PC-3 (cell line): Measurements from ENCODE around the gene VPS13C. TPM values are rescaled to one million over a fixed set of nuclear protein-coding genes. Genes with fewer than 3 reads are reported as not detected.
A peak's percentile ranks its signal among the peaks of the same experiment; 100 is the strongest.

ENCODE experiments used
- ATAC-seq: fragments of 200-7000 bp; cut with Tn5 transposase; 2 replicates; pipeline ENCODE4 v1.9.1; 2020; ENCODE audit warnings: mild to moderate bottlenecking, moderate library complexity
- BruUV-seq: library from RNA; stranded (reverse); fragments of 400-500 nt; replicated peaks from 2 replicates; lab custom pipeline; 2021; lab: Mats Ljungman, UMichigan
- CTCF ChIA-PET: fragments of 300-600 bp; sonication (Branson Sonifier 250); formaldehyde crosslinking; loops from one replicate; lab custom pipeline; 2022; ENCODE audit warnings: antibody characterized with exemption; lab: Charles Lee
- POLR2A ChIA-PET: fragments of 300-600 bp; sonication (Branson Sonifier 250); formaldehyde crosslinking; loops from one replicate; lab custom pipeline; 2022; ENCODE audit warnings: antibody characterized with exemption; ENCODE audit not compliant: unreplicated experiment; lab: Charles Lee
- DNase-seq: peaks from one replicate; pipeline ENCODE4 v3.0.0-alpha.2; 2015
- H2AFZ ChIP-seq: fragments of 300-600 bp; sonication (generic); 2 replicates; pipeline ENCODE4 v1.6.0; 2016; ENCODE audit warnings: antibody characterized with exemption, low read length
- H3F3A ChIP-seq: fragments of 300-600 bp; sonication (generic); one replicate; pipeline ENCODE4 v1.6.0; 2017; ENCODE audit warnings: antibody characterized with exemption, low read length, control low read depth, mild to moderate bottlenecking; ENCODE audit not compliant: unreplicated experiment
- H3K27ac ChIP-seq: fragments of 300-600 bp; sonication (generic); 2 replicates; pipeline ENCODE4 v1.5.1; 2016; ENCODE audit warnings: mild to moderate bottlenecking, low read length
- H3K27me3 ChIP-seq: fragments of 300-600 bp; sonication (generic); 2 replicates; pipeline ENCODE4 v1.6.1; 2016; ENCODE audit warnings: low read length, mixed read lengths
- H3K36me3 ChIP-seq: fragments of 300-600 bp; sonication (generic); 2 replicates; pipeline ENCODE4 v1.6.1; 2016; ENCODE audit warnings: low read depth, mixed run types, low read length, mixed read lengths
- H3K4me1 ChIP-seq: fragments of 300-600 bp; sonication (generic); 2 replicates; pipeline ENCODE4 v1.5.1; 2016; ENCODE audit warnings: low read length; ENCODE audit not compliant: insufficient read depth
- H3K4me2 ChIP-seq: fragments of 300-600 bp; sonication (generic); 2 replicates; pipeline ENCODE4 v1.6.0; 2016; ENCODE audit warnings: low read length
- H3K4me3 ChIP-seq: fragments of 300-600 bp; sonication (generic); 2 replicates; pipeline ENCODE4 v1.5.1; 2016; ENCODE audit warnings: mild to moderate bottlenecking, low read length, mixed read lengths
- H3K79me2 ChIP-seq: fragments of 300-600 bp; sonication (generic); 2 replicates; pipeline ENCODE4 v1.6.1; 2017; ENCODE audit warnings: low read length, mixed read lengths
- H3K9ac ChIP-seq: fragments of 300-600 bp; sonication (generic); 2 replicates; pipeline ENCODE4 v1.6.0; 2016; ENCODE audit warnings: mild to moderate bottlenecking, low read length
- H3K9me2 ChIP-seq: fragments of 300-600 bp; sonication (generic); replicated peaks from 2 replicates; pipeline ENCODE4 v1.6.1; 2016; ENCODE audit warnings: mixed run types, low read length, mixed read lengths
- H3K9me3 ChIP-seq: fragments of 300-600 bp; sonication (generic); 2 replicates; pipeline ENCODE4 v1.6.1; 2016; ENCODE audit warnings: low read length, mixed read lengths
- H4K20me1 ChIP-seq: fragments of 300-600 bp; sonication (generic); 2 replicates; pipeline ENCODE4 v1.6.1; 2016; ENCODE audit warnings: low read length, mixed read lengths
- CTCF ChIP-seq: fragments of 300-600 bp; sonication (generic); conservative IDR thresholded peaks from 2 replicates; pipeline ENCODE4 v1.5.1; 2017; ENCODE audit warnings: antibody characterized with exemption, low read depth, mild to moderate bottlenecking, low read length
- EZH2 ChIP-seq: fragments of 300-600 bp; sonication (generic); IDR thresholded peaks from one replicate; pipeline ENCODE4 v1.6.1; 2017; ENCODE audit warnings: antibody characterized with exemption, mild to moderate bottlenecking, low read length; ENCODE audit not compliant: unreplicated experiment
- EZH2phosphoT487 ChIP-seq: fragments of 300-600 bp; sonication (generic); IDR thresholded peaks from 2 replicates; pipeline ENCODE4 v1.6.1; 2018; ENCODE audit warnings: mild to moderate bottlenecking, antibody characterized with exemption, low read length, borderline replicate concordance
- intact Hi-C: fragments of 100-400 bp; cut with micrococcal nuclease; formaldehyde crosslinking; loops from 2 replicates; pipeline ENCODE4 v1.9.0; 2023
- total RNA-seq: library from RNA; depleted of rRNA; stranded (reverse); fragments of >200 nt; gene quantifications from 2 replicates; pipeline ENCODE4 v1.2.3, GENCODE V29; 2014

VPS13C gene
- total RNA-seq, 1 experiment from 2014 or later = 11.4 TPM

DNA sequence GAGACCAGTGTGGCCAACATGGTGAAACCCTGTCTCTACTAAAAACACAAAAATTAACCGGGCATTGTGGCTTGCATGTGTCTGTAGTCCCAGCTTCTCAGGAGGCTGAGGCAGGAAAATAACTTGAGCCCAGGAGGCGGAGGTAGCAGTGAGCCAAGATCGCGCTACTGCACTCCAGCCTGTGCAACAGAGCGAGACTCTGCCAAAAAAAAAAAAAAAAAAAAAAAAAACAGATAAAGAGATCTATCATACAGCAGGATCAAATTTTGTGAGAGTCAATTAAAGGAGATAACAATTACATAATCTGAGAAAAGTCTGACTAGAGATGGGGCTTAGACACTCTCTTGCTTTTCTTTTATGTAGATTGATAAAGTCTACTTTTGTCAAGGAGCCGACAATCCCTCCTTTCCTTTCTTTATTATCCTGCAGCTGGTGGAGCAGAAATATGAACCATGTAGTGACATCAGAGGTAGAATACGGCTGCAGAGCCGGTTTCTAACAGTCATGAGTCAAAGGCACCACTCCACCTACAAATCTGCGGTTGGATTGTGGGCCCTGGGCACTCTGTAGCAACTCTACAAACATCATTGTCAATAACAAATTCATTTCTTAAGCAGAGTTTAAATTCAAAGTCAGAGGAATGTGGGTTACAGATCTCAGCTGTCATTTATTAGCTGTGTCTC is 15.5 kb upstream of the VPS13C start:
- BruUV-seq = no TSS peak
- Histone ChIP-seq H3K79me2 (no peaks in the 10 kb centered on the region), H3K9me3 (no peaks in the 10 kb centered on the region), H2AFZ (peak overlapping the region; percentile 68; the same call in 1 of the 2 replicates), H3K4me2 (peak overlapping the region; percentile 80), H3K4me3 (peak overlapping the region; percentile 63), H3K9ac (peak overlapping the region; percentile 49), H3K36me3 (no peaks in the 10 kb centered on the region), H4K20me1 (no peaks in the 10 kb centered on the region), H3K27ac (peak overlapping the region; percentile 83), H3F3A (peaks cover 5% of the 10 kb centered on the region), H3K4me1 (peaks cover 16% of the 10 kb centered on the region), H3K27me3 (no peaks in the 10 kb centered on the region), H3K9me2 (no peaks in the 10 kb centered on the region)
- intact Hi-C loops = no loop called here
- CTCF ChIA-PET = no interaction called here
- ATAC-seq (peak; percentile 98), DNase-seq (peak; percentile 85)
- TF ChIP-seq EZH2 (no peak), CTCF (no peak), EZH2phosphoT487 (no peak)
- POLR2A ChIA-PET = no interaction called here

DNA sequence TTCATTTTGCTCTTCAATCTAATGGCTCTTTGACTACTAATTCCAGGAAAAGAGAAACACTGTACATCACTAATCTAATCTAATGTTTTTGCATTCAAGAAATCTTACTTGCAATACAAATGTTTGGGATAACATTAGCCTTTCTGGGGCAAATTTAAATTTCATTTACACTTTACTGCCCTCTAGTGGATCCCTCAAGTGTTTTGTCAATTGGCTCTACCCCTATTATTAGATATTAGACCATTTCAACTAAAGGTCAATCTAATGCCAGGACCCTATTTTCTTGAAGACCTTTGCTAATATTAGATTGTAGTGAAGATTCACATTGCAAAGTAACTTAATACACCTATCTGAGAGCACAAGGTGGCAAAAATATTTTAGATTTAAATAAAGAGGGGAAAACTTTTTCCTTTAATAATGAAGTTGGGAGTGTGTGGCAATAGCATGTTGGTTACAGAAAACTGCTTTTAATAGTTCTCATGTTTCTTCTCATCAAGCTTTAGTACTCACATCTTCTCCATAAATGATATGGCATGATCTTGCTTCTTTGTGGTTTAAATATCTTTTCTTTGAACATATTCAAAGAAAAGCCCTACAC is 11.6 kb upstream of the VPS13C start:
- POLR2A ChIA-PET = no interaction called here
- Histone ChIP-seq H3K27me3 (peaks cover 7% of the 10 kb centered on the region), H3K9me3 (no peaks in the 10 kb centered on the region), H3K4me1 (peaks cover 25% of the 10 kb centered on the region), H2AFZ (no peak overlapping the region), H3K4me3 (no peak overlapping the region), H3K9me2 (no peaks in the 10 kb centered on the region), H3K36me3 (no peaks in the 10 kb centered on the region), H3K4me2 (no peak overlapping the region), H3K79me2 (no peaks in the 10 kb centered on the region), H4K20me1 (no peaks in the 10 kb centered on the region), H3F3A (peaks cover 5% of the 10 kb centered on the region), H3K27ac (no peak overlapping the region), H3K9ac (no peak overlapping the region)
- BruUV-seq = no TSS peak
- ATAC-seq (no peak), DNase-seq (peak; percentile 60)
- TF ChIP-seq EZH2phosphoT487 = no peak
- TF ChIP-seq EZH2 = no peak
- peak; percentile 72 for TF ChIP-seq CTCF
- intact Hi-C loops = loop anchor here (1.0 to 5.0 kb wide), 4 partner anchors 50 to 235 kb away; no protein-coding TSS in a partner anchor
- CTCF ChIA-PET = no interaction called here

GRCh38 chr15:62069551-62069950 is 9.3 kb upstream of the VPS13C start:
- ChIA-PET POLR2A (no interaction called here), CTCF (no interaction called here)
- Histone ChIP-seq H2AFZ (no peak overlapping the region), H3K79me2 (no peaks in the 10 kb centered on the region), H3K27me3 (peaks cover 7% of the 10 kb centered on the region), H3K9me3 (no peaks in the 10 kb centered on the region), H3K9ac (no peak overlapping the region), H3K4me3 (no peak overlapping the region), H3K9me2 (no peaks in the 10 kb centered on the region), H3K36me3 (no peaks in the 10 kb centered on the region), H3K27ac (no peak overlapping the region), H3K4me2 (no peak overlapping the region), H3F3A (no peaks in the 10 kb centered on the region), H4K20me1 (no peaks in the 10 kb centered on the region), H3K4me1 (peaks cover 19% of the 10 kb centered on the region)
- ATAC-seq (no peak), DNase-seq (no peak)
- intact Hi-C loops = loop anchor here (10.0 kb wide), 1 partner anchor 85 kb away; no protein-coding TSS in a partner anchor
- no peak for TF ChIP-seq CTCF
- no peak for TF ChIP-seq EZH2phosphoT487
- TF ChIP-seq EZH2 = no peak
- no TSS peak for BruUV-seq
